Neural crest cell (in vitro differentiated cells): ENCODE results near the gene KCNS3. TPM values are rescaled to one million over a fixed set of nuclear protein-coding genes. Genes with fewer than 3 reads are reported as not detected.

ENCODE experiments used
- DNase-seq: peaks from one replicate; pipeline ENCODE4 v3.0.0; 2021; ENCODE audit warnings: low read depth, mixed read lengths, low spot score
- H3K27ac Mint-ChIP-seq: one replicate; pipeline ENCODE4 v1.8.0; 2021; ENCODE audit warnings: mild to moderate bottlenecking, mixed read lengths; ENCODE audit not compliant: unreplicated experiment
- H3K27me3 Mint-ChIP-seq: 2 replicates; pipeline ENCODE4 v1.8.0; 2021; ENCODE audit warnings: low read depth, mild to moderate bottlenecking, mixed read lengths
- H3K36me3 Mint-ChIP-seq: 2 replicates; pipeline ENCODE4 v1.8.0; 2021; ENCODE audit warnings: low read depth, mild to moderate bottlenecking, mixed read lengths
- H3K4me1 Mint-ChIP-seq: 2 replicates; pipeline ENCODE4 v1.8.0; 2021; ENCODE audit warnings: mixed read lengths
- H3K4me3 Mint-ChIP-seq: one replicate; pipeline ENCODE4 v1.8.0; 2021; ENCODE audit warnings: mild to moderate bottlenecking, mixed read lengths
- H3K9me3 Mint-ChIP-seq: 2 replicates; pipeline ENCODE4 v1.8.0; 2021; ENCODE audit warnings: mixed read lengths
- CTCF ChIP-seq: fragments of 200-600 bp; sonication (generic); conservative IDR thresholded peaks from 2 replicates; pipeline ENCODE4 v1.5.0; 2021; ENCODE audit warnings: antibody characterized with exemption, mild to moderate bottlenecking
- total RNA-seq: library from RNA; stranded (reverse); gene quantifications from 2 replicates; pipeline ENCODE4 v1.2.1, GENCODE V29; 2021

The KCNS3 gene
- total RNA-seq, 1 donor from 2014 or later, result 1.4 TPM

GRCh38 chr2:17940091-17940630, 61.7 kb downstream of the KCNS3 start:
- Mint-ChIP-seq H3K27me3 (peaks cover 3% of the 10 kb centered on the region), H3K4me3 (no peak overlapping the region), H3K27ac (no peak overlapping the region), H3K36me3 (no peaks in the 10 kb centered on the region), H3K4me1 (peaks cover under 1% of the 10 kb centered on the region), H3K9me3 (peaks cover 3% of the 10 kb centered on the region)
- no peak for DNase-seq
- TF ChIP-seq CTCF, result no peak

- Mint-ChIP-seq H3K36me3 (no peaks in the 10 kb centered on the region), H3K4me1 (no peaks in the 10 kb centered on the region), H3K4me3 (no peak overlapping the region), H3K27me3 (peaks cover 7% of the 10 kb centered on the region), H3K27ac (no peak overlapping the region), H3K9me3 (peaks cover 3% of the 10 kb centered on the region)
- DNase-seq, result no peak
- TF ChIP-seq CTCF, result no peak
Measured at GRCh38 chr2:17943444-17943843, 65.0 kb downstream of the KCNS3 start.

- Mint-ChIP-seq H3K4me1 (no peaks in the 10 kb centered on the region), H3K36me3 (no peaks in the 10 kb centered on the region), H3K27ac (no peak overlapping the region), H3K27me3 (peaks cover 7% of the 10 kb centered on the region), H3K9me3 (no peaks in the 10 kb centered on the region), H3K4me3 (no peak overlapping the region)
- no peak for DNase-seq
- no peak for TF ChIP-seq CTCF
Measured at GRCh38 chr2:17947113-17947512, 68.6 kb downstream of the KCNS3 start.

- H3K4me3 Mint-ChIP-seq, result no peak overlapping the region
- no peak for DNase-seq
- H3K36me3 Mint-ChIP-seq, result no peaks in the 10 kb centered on the region
- no peak for TF ChIP-seq CTCF
- no peaks in the 10 kb centered on the region for H3K4me1 Mint-ChIP-seq
- H3K9me3 Mint-ChIP-seq, result no peaks in the 10 kb centered on the region
- no peak overlapping the region for H3K27ac Mint-ChIP-seq
- peaks cover 4% of the 10 kb centered on the region for H3K27me3 Mint-ChIP-seq
Measured at GRCh38 chr2:17950006-17950405, 71.5 kb downstream of the KCNS3 start.

- no peak overlapping the region for H3K27ac Mint-ChIP-seq
- no peaks in the 10 kb centered on the region for H3K9me3 Mint-ChIP-seq
- TF ChIP-seq CTCF, result no peak
- no peaks in the 10 kb centered on the region for H3K4me1 Mint-ChIP-seq
- DNase-seq, result no peak
- no peaks in the 10 kb centered on the region for H3K36me3 Mint-ChIP-seq
- no peaks in the 10 kb centered on the region for H3K27me3 Mint-ChIP-seq
- H3K4me3 Mint-ChIP-seq, result no peak overlapping the region
Measured at GRCh38 chr2:17951563-17951962, 73.1 kb downstream of the KCNS3 start.
